NCI-H1105 treated with DMSO at 0.1 percent for 48 hours (cell line): ENCODE results near the gene PHPT1.
A peak's percentile ranks its signal among the peaks of the same experiment; 100 is the strongest.
"Not testable (repeated sequence)": the region's sequence is repeated elsewhere in the genome, so short reads cannot be mapped to it uniquely, and the experiment has no call there.

Experiments used
- DNase-seq: peaks from one replicate; lab custom pipeline; 2025; lab: John Stamatoyannopoulos, UW

PHPT1 gene

GRCh38 chr9:136837146-136837855, 11.9 kb upstream of the PHPT1 start:
- no peak for DNase-seq

GRCh38 chr9:136837856-136838277, 11.3 kb upstream of the PHPT1 start:
- not testable (repeated sequence) for DNase-seq

GRCh38 chr9:136838314-136839228, 10.6 kb upstream of the PHPT1 start:
- no peak for DNase-seq

- DNase-seq, result no peak
These were observed 9.7 kb upstream of the PHPT1 start for GRCh38 chr9:136839229-136840139.

GRCh38 chr9:136840140-136840876, 8.9 kb upstream of the PHPT1 start:
- no peak for DNase-seq

GRCh38 chr9:136840877-136841645, 8.1 kb upstream of the PHPT1 start:
- DNase-seq, result peak; percentile 53

- DNase-seq, result not testable (repeated sequence)
These were observed 7.4 kb upstream of the PHPT1 start for GRCh38 chr9:136841646-136842379.

GRCh38 chr9:136842380-136842948, 6.7 kb upstream of the PHPT1 start, which contains the start of gene AJM1:
Gene AJM1 (plus strand): TSS chr9:136842478. CDS start chr9:136844415, 1,937 bp downstream.
- DNase-seq, result peak; percentile 62

- not testable (repeated sequence) for DNase-seq
These were observed 5.9 kb upstream of the PHPT1 start for GRCh38 chr9:136843159-136843800.

GRCh38 chr9:136843801-136844740, 5.1 kb upstream of the PHPT1 start:
- DNase-seq, result not testable (repeated sequence)

- no peak for DNase-seq
These were observed 4.3 kb upstream of the PHPT1 start for GRCh38 chr9:136844761-136845464.

GRCh38 chr9:136845465-136846260, 3.5 kb upstream of the PHPT1 start:
- no peak for DNase-seq

- no peak for DNase-seq
These were observed 2.7 kb upstream of the PHPT1 start for GRCh38 chr9:136846376-136847087.

- DNase-seq, result peak; percentile 25
These were observed 2.0 kb upstream of the PHPT1 start for GRCh38 chr9:136847088-136847825.
